Activated CD4-positive, alpha-beta T cell treated with anti-CD3 and anti-CD28 coated beads, Interleukin-2, Interleukin-4, amounts not matched to agents 100 ng/mL and 50 ng/mL, durations not matched to agents 16 hours and 8 hours (primary cell): Measurements from ENCODE around the gene KCNIP1.
"Not testable (repeated sequence)": the region's sequence is repeated elsewhere in the genome, so short reads cannot be mapped to it uniquely, and the experiment has no call there.

ENCODE experiments used
- DNase-seq: peaks from one replicate; pipeline ENCODE4 v3.0.0-alpha.2; 2020; ENCODE audit warnings: low spot score

Gene KCNIP1

GRCh38 chr5:170749911-170750431 is 246.2 kb downstream of the KCNIP1 start:
- no peak for DNase-seq

- no peak for DNase-seq
These were observed 247.0 kb downstream of the KCNIP1 start for GRCh38 chr5:170750791-170751190.

- DNase-seq, result no peak
These were observed 247.8 kb downstream of the KCNIP1 start for GRCh38 chr5:170751631-170752030.

- no peak for DNase-seq
These were observed 248.7 kb downstream of the KCNIP1 start for GRCh38 chr5:170752257-170753215.

GRCh38 chr5:170753311-170753710 is 249.5 kb downstream of the KCNIP1 start:
- DNase-seq, result no peak

GRCh38 chr5:170754508-170754907 is 250.7 kb downstream of the KCNIP1 start:
- not testable (repeated sequence) for DNase-seq

- no peak for DNase-seq
These were observed 252.0 kb downstream of the KCNIP1 start for GRCh38 chr5:170755679-170756456.

GRCh38 chr5:170756691-170757090 is 252.9 kb downstream of the KCNIP1 start:
- no peak for DNase-seq

- DNase-seq, result no peak
These were observed 253.4 kb downstream of the KCNIP1 start for GRCh38 chr5:170757182-170757601.

- DNase-seq, result no peak
These were observed 253.8 kb downstream of the KCNIP1 start for GRCh38 chr5:170757669-170758068.

- DNase-seq, result no peak
These were observed 254.7 kb downstream of the KCNIP1 start for GRCh38 chr5:170758481-170758880.

GRCh38 chr5:170760113-170760512 is 256.3 kb downstream of the KCNIP1 start:
- DNase-seq, result no peak

GRCh38 chr5:170761048-170761707 is 257.4 kb downstream of the KCNIP1 start:
- no peak for DNase-seq

- no peak for DNase-seq
These were observed 257.9 kb downstream of the KCNIP1 start for GRCh38 chr5:170761708-170762066.

- not testable (repeated sequence) for DNase-seq
These were observed 258.5 kb downstream of the KCNIP1 start for GRCh38 chr5:170762298-170762697.

- DNase-seq, result not testable (repeated sequence)
These were observed 262.0 kb downstream of the KCNIP1 start for GRCh38 chr5:170765868-170766267.

GRCh38 chr5:170769246-170769645 is 265.4 kb downstream of the KCNIP1 start:
- no peak for DNase-seq

- no peak for DNase-seq
These were observed 266.1 kb downstream of the KCNIP1 start for GRCh38 chr5:170769898-170770416.

- DNase-seq, result no peak
These were observed 267.7 kb downstream of the KCNIP1 start for GRCh38 chr5:170771496-170771895.

GRCh38 chr5:170773024-170773985 is 269.5 kb downstream of the KCNIP1 start:
- no peak for DNase-seq

GRCh38 chr5:170774831-170775230 is 271.0 kb downstream of the KCNIP1 start:
- no peak for DNase-seq
